Cardiac fibroblast (primary cell): ENCODE results near the gene PPWD1.

Source experiments
- DNase-seq, 2 donors: peaks; one replicate each; pipeline versions ENCODE4 v3.0.0 to v3.0.0-alpha.2; 2010; ENCODE audit warnings: low read depth in 2 of 2
- H3K4me3 ChIP-seq, 2 donors: replicated peaks in 1 of 2; 1 replicate in 1 of 2; 2 replicates in 1 of 2; pipeline ENCODE4 v1.5.1; 2011; ENCODE audit warnings: low read depth in 2 of 2, low read length in 2 of 2, mild to moderate bottlenecking in 2 of 2, moderate library complexity in 1 of 2
- TF ChIP-seq, protein P1 (sequence below): IDR thresholded peaks from one replicate; pipeline ENCODE4 v1.5.1; 2011; ENCODE audit warnings: low read depth, mild to moderate bottlenecking, low read length, inconsistent platforms

The PPWD1 gene

DNA sequence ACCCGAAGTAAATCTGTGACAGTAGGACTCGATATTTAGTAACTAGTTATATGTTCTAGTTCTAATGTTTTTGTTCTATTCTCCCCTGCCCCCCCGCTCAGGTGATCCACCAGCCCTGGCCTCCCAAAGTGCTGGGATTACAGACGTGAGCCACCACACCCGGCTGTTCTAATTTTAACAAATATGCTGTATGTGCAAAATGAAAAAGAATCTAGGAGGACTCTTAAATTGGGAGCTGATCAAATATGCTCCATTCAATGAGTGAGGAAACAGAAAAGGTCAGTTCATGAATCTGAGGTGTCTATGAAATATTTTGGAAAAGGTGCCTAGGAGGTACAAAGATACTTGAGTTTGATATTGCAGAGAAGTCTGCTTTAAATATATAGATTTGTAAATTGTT is 17.0 kb upstream of the PPWD1 start:
- no peak overlapping the region for H3K4me3 ChIP-seq
- TF ChIP-seq, protein P1, sequence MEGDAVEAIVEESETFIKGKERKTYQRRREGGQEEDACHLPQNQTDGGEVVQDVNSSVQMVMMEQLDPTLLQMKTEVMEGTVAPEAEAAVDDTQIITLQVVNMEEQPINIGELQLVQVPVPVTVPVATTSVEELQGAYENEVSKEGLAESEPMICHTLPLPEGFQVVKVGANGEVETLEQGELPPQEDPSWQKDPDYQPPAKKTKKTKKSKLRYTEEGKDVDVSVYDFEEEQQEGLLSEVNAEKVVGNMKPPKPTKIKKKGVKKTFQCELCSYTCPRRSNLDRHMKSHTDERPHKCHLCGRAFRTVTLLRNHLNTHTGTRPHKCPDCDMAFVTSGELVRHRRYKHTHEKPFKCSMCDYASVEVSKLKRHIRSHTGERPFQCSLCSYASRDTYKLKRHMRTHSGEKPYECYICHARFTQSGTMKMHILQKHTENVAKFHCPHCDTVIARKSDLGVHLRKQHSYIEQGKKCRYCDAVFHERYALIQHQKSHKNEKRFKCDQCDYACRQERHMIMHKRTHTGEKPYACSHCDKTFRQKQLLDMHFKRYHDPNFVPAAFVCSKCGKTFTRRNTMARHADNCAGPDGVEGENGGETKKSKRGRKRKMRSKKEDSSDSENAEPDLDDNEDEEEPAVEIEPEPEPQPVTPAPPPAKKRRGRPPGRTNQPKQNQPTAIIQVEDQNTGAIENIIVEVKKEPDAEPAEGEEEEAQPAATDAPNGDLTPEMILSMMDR = no peak
- DNase-seq = no peak

DNA sequence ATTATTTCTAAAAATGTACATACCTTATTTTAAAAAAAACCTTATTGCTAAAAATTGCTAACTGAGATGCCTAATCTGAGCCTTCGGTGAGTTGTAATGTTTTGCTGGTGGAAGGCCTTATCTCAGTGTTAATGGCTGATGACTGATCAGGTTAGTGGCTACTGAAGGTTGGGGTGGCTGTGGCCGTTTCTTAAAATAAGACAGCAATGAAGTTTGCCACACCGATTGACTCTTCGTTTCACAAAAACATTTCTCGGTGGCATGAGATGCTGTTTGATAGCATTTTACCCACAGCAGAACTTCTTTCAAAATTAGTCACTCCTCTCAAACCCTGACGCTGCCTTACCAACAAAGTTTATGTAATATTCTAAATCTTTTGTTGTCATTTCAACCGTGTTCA is 14.8 kb upstream of the PPWD1 start:
- no peak for DNase-seq
- no peak overlapping the region for H3K4me3 ChIP-seq
- TF ChIP-seq, protein P1 = no peak

DNA sequence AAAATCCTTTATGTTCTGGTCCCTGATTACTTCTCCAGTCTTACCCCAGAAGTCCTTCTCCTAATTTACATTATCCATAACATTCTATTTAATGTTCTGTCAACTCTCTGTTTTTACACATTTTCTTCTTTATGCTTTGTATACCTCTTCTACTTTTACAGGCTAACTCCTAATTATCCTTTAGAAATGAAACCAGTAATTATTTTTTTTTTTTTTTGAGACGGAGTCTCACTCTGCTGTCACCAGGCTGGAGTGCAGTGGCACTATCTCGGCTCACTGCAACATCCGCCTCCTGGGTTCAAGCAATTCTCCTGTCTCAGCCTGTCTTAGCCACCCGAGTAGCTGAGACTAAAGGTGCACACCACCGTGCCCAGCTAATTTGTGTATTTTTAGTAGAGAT is 9.2 kb upstream of the PPWD1 start:
- TF ChIP-seq, protein P1 = no peak
- no peak overlapping the region for H3K4me3 ChIP-seq
- no peak for DNase-seq

DNA sequence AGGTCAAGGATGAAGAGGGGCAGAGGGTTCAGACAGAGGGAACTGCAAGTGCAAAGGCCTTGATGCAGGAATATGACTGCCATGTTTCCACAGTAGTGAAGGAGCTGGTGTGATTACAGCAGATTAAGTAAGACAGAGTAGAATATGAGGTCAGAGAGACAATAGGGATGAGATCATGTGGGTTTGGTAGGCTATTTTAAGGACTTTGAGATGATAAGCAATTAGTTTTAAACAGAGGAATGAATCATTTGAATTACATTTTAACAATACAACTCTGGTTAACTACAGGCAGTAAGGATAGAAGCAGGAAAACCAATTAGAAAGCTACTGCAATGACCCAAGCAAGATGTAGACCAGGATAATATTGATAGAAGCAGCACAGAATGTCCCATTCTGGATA is 7.8 kb upstream of the PPWD1 start:
- DNase-seq = peak; percentile 6 to 36
- TF ChIP-seq, protein P1 = no peak
- no peak overlapping the region for H3K4me3 ChIP-seq

DNA sequence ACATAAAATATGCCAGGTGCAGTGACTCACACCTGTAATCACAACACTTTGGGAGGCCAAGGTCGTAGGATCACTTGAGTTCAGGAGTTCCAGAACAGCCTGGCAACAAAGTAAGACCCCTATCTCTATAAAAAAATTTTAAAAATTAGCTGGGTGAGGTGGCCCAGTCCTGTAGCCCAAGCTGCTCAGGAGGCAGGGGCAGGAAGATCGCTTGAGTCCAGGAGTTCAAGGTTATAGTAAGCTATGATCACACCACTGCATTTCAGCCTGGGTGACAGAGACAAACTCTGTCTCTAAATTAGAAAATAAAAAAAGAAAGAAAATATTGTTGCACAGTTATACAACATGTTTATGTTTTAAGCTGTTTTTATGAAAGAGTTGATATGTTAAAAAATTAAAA is 6.9 kb upstream of the PPWD1 start:
- DNase-seq = no peak
- TF ChIP-seq, protein P1 = no peak
- H3K4me3 ChIP-seq = no peak overlapping the region

DNA sequence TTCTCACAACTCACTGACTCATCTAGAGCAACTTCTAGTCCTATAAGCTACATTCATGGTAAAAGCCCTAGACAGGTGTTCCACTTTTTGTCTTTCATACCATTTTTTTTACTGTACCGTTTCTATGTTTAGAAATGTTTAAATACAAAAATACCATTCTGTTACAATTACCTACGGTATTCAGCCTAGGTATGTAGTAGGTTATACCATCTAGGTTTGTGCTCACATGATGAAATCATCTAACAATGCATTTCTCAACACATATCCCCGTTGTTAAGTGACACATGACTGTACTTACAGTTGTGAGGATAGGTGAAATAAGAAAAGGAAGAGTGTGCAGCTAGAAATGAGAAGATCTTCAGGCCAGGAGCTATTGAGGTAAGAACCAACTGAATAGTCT is 6.4 kb upstream of the PPWD1 start:
- DNase-seq = no peak
- H3K4me3 ChIP-seq = no peak overlapping the region
- TF ChIP-seq, protein P1 = no peak

DNA sequence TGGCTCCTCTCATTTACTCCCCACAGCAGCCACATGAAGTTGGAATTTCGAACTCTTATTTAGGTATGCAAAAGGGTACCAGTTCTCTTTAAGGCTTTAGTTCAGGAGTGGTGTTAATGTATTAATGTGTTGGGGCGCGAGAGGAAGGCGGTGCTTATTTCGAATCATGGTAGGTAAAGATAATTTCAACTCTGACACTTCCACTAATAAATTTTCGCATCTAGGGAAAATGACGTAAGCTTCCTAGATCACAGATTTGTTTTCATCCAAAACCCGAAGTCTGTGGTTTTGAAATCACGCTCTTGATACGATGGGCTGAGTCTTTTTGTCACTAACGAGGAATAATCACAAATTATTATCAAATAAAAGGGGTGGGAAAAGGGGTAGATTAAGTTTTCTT is 681 bp downstream of the PPWD1 start:
- TF ChIP-seq, protein P1 = no peak
- peak; percentile 16 to 25 for DNase-seq
- H3K4me3 ChIP-seq = peak overlapping the region; percentile 83 to 94
